NCI-H510A (cell line): ENCODE results near the gene HOXD8.

ENCODE experiments used
- DNase-seq: peaks from one replicate; lab custom pipeline; 2025; lab: John Stamatoyannopoulos, UW

The HOXD8 gene

DNA sequence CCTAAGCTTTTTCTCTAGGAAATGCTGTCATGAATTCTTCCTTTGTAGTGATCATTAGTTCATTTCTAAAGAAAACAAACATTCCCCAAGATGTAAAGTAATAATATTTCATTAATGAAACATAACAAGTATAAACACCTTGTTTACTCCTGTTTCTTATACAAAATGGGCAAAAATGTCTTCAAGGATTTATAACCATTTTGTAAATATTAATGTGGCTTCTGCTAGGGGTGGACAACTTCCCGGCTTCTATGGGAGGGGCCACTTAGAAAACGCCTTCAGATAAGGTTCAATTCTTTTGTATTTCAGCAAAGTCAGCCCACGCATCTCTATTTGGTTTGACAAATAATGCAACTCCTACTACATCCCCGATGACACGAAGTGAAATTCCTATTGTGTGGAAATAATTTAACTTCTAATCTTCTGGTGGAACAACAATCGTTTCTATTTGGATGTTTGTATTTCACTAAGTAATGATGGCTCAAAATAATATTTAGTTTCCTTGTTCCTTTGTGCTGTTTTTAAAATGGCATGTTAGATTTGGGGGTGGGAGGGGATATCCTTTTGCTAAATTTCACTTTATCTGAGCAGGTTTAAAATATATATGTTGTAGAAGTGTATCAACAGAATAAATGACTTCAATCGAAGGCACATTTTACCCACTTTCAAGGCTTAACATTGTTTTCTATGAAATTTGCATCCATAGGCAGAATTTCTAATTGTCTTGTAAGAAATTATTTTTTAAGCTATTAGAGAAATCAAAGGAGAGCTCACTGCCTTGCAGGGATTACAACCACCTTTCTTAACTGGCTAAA, 44.3 kb downstream of the HOXD8 start:
- DNase-seq = no peak

DNA sequence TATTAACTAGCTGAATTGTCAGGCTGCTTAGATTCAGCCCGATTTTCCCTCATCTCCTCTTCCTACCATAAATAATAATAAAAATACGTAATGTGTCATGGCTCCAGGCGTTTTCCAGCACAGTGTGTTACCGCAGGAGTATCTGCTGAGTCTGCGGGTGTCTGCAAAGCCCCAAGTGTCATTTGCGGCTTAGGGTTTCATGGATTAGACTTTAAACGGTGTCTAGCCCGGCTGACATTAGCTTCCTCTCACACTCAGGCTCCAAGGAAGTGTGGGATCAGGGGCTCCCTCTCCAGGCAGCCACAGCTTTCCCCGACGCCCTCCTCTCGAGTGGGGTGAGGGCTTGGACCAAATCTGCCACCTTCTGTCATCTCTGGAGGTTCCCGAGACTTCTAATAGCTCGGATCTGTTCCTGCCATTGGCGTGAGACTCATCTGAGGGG, 44.9 kb downstream of the HOXD8 start:
- DNase-seq = no peak

DNA sequence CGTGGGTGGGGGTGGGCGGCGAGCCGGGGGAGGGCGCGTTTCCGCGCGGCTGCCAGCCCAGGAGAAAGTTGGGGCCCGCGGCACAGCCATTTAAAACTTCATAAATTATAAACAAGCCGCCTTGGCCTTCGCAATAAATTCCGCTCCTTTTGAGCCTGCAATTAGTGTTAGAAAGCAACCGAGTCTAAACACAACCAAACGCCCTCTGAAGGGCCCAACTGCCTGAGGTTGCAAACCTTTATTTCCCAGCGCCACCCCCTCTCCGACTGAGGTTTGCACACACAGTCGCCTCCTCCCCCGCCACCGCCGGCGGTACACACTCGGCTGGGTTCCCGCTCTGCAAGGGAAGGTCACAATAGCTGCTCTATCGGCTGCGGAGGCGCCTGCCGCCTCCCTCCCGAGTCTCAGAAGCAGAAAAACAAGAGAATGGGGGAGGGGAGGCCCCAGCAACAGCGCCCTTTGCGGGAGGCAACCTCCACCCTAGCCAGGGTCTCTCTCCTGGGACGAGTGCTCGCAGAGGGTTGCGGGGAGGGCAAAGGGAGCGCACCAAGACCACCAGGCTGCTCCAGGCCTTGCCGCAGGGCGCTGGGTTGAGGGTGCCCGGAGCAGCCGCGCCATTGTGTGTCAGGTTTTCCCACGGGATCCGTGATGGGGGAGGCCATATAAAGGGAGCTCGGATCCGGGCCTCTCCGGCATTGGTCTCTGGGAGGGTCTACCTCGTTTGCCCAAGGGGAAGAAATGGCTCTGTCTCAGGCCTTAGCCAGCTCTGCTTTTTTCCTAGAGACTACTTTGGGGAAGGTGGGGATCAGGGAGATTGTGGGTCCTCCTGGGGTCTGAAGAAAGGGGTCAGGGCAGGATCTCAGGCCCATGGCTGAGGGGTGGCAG, 45.6 kb downstream of the HOXD8 start:
- peak; percentile 86 for DNase-seq

DNA sequence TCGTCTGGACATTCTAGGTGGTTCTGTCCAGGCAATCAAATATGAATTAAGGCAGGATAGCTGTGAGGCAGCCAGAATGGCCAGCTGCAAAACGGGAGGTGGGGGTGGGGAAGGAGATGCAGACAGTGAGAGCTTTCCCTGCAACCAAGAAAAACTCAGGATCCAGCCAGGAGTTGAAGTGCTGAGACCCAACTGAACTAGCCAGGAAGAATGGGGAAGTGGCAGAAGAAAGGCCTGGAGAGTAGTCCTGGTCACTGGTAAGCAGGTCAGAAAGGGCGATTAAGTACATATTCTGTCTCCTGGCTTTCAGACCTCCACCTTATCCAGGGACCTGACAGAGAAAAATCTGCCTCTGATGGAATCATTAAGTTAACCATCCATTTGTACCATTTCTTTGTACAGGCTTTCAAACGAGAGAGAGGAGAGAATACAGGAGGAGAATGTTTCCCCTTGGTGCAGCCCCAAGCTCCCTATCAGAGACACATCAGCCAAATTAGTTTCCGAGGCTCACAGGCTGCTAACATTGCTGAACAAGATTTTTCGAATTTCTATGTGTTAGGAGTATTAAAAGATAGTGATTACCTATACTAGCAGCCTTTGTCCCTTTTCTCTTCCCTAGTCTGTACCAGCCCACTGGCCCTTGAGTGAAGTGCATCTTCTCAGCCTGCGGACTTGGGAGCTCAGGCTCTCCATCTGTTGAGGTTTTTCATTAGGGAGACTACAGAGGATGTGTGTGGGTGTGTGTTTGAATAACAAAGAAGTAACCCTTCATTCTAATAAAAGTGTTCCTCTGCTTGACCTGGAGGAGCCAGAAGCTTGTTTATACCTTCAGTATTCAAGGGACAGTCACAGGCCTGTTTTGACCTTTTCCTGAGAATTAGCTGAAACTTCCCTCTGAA, 46.5 kb downstream of the HOXD8 start:
- DNase-seq = no peak

DNA sequence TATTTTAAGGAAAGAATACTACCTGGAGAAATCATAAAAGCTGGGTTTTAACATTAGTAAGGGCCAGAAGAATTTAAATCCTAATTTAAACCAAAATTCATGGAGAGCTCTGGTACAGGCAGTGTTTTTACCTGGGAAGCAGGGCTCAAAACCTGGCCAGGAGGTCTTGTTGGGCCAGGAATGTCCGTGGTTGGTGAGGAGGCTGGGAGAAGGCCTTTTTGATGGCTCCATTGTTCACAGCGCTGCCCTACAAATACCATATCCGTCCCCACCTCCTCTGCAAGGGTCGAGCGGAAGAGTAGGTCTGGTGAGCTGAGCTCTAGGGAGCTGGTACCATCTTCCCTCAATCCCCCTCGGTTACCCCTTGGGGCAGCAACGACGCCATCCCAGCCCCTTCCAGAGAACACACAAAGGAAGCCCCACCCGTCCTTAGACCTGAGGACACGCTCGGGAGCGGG, 48.1 kb downstream of the HOXD8 start:
- DNase-seq = no peak

DNA sequence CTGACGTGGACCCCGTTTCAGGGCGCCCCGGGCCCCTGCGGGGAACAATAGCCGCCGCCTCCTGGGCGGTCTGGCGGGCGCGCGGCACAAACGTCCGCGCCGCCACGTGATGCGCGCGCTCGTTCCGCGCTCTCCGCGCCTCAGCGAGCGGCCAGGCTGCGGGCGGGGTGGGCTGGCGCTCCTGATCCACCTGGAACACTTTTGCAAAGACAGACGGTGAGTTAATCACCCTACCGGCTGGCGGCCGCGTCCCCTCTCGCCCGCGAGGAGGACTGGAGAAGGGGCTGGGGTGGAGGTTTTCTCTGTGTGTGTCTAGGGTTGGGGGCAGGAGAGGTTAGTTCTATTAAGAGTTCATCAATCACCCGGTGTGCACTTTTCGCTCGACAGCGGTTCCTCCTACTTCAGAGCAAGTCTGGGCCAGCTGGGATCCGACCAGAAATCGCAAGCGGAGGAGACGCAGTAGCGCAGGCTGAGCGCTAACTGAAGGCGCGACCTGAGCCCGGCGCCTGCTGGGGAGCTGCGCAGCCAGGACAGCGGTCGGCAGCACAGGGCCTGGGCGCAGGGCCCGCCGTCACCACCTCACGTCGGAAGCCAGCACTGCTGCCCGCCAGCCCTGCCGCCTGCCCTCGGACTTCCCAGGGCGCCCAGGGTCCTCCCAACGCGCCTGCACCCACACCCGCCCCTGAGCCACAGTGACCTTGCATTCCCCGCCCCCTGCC, 48.7 kb downstream of the HOXD8 start:
- no peak for DNase-seq

DNA sequence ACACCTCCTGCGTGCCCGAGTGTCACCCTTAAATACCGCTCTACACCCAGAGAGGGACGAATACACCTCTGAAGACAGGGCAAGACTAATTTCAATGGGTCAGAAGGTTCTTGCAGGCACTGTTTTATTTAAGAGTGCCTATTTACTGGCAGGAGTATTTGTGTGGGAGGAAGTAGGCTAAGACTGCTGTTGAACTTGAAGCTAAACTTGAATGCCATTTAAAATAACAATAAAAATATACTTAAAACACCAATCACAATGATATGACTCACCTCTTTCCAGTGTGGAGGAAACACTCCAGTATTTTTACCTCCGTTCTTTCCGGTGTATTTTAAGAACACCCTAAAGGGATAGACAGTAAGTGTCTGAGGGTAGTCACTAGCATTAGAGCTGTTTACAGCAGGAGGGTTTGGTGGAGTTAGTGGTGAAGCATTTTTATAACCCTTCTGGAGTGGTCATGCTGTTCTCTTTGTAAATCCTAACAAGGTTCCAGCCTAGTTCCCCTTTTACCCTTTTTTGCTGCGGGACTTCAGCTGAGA, 49.3 kb downstream of the HOXD8 start:
- no peak for DNase-seq

DNA sequence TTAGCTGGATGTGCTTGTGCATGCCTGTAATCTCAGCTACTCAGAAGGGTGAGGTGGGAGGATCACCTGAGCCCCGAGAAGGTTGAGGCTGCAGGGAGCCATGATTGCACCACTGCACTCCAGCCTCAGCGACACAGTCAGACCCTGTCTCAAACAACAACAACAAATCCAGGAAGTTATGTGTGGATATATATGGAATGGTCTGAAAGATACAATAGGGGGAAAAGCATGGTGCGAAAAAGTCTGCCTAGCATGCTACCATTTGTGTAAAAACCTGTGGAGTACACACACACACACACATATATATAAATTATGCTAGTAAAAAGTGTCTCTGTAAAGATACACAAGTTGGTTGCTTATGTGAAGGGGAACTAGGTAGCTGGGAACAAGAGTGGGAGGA, 52.0 kb downstream of the HOXD8 start:
- DNase-seq = no peak
